HCT116 (cell line): Measurements from ENCODE around the gene TMEM132A.

Experiments
- CEBPB ChIP-seq: IDR thresholded peaks from 2 replicates; pipeline ENCODE4 v1.6.1; 2012; ENCODE audit warnings: low read depth
- EGR1 ChIP-seq: IDR thresholded peaks from 2 replicates; pipeline ENCODE4 v1.6.1; 2012; ENCODE audit warnings: low read depth
- JUND ChIP-seq: IDR thresholded peaks from 2 replicates; pipeline ENCODE4 v1.6.1; 2012
- POLR2A ChIP-seq: IDR thresholded peaks from 2 replicates; pipeline ENCODE4 v1.7.0; 2011; ENCODE audit warnings: borderline replicate concordance; ENCODE audit not compliant: insufficient read depth, insufficient read length; ENCODE audit errors: extremely low read depth
- POLR2AphosphoS5 ChIP-seq: IDR thresholded peaks from 2 replicates; pipeline ENCODE4 v1.6.1; 2011; ENCODE audit warnings: mild to moderate bottlenecking, low read depth, low read length, moderate library complexity
- RAD21 ChIP-seq: IDR thresholded peaks from 2 replicates; pipeline ENCODE4 v1.6.1; 2012; ENCODE audit warnings: low read depth, mild to moderate bottlenecking
- YY1 ChIP-seq: IDR thresholded peaks from 2 replicates; pipeline ENCODE4 v1.6.1; 2011; ENCODE audit warnings: low read length, low read depth, moderate library complexity, mild to moderate bottlenecking; ENCODE audit not compliant: insufficient replicate concordance; ENCODE audit errors: extremely low read depth
- ZNF274 ChIP-seq: fragments of 200-500 bp; sonication (Bioruptor generic); IDR thresholded peaks from 2 replicates; pipeline ENCODE4 v1.6.1; 2014; ENCODE audit warnings: mild to moderate bottlenecking, low read depth, low read length, inconsistent platforms
- TF ChIP-seq, protein P1 (sequence below), 3 experiments: fragments of 200-600 bp in 1 of 3; sonication (generic) in 1 of 3; IDR thresholded peaks in 2 of 3; conservative IDR thresholded peaks in 1 of 3; 2 replicates each; pipeline ENCODE4 v1.5.1; 2012 to 2017; ENCODE audit warnings: low read depth in 2 of 3, low read length in 2 of 3, antibody characterized with exemption in 1 of 3, borderline replicate concordance in 1 of 3, control low read depth in 1 of 3, mild to moderate bottlenecking in 1 of 3, mixed read lengths in 1 of 3, mixed run types in 1 of 3, moderate library complexity in 1 of 3; ENCODE audit not compliant: insufficient read depth in 1 of 3
- TF ChIP-seq, protein P2 (sequence below): IDR thresholded peaks from 2 replicates; pipeline ENCODE4 v1.6.1; 2012

DNA sequence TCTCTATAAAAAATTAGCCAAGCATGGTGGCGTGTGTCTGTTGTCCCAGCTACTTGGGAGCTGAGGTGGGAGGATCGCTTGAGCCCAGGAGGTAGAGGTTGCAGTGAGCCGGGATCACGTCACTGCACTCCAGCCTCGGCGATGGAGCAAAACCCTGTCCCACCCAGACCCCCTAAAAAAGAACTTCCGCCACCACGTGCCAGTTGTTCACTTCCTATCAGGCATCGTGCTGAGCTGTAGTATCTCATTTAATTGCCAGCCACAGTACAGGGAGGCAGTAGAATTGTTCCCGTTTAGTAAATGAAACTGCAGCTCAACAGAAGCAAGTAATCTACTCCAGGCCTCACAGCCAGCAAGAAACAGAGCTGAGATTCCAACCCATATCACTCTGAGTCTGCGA lies 3.0 kb upstream of the TMEM132A start:
- no peak for TF ChIP-seq CEBPB
- TF ChIP-seq RAD21, result no peak
- TF ChIP-seq, protein P1, sequence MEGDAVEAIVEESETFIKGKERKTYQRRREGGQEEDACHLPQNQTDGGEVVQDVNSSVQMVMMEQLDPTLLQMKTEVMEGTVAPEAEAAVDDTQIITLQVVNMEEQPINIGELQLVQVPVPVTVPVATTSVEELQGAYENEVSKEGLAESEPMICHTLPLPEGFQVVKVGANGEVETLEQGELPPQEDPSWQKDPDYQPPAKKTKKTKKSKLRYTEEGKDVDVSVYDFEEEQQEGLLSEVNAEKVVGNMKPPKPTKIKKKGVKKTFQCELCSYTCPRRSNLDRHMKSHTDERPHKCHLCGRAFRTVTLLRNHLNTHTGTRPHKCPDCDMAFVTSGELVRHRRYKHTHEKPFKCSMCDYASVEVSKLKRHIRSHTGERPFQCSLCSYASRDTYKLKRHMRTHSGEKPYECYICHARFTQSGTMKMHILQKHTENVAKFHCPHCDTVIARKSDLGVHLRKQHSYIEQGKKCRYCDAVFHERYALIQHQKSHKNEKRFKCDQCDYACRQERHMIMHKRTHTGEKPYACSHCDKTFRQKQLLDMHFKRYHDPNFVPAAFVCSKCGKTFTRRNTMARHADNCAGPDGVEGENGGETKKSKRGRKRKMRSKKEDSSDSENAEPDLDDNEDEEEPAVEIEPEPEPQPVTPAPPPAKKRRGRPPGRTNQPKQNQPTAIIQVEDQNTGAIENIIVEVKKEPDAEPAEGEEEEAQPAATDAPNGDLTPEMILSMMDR (IDR thresholded peaks at IDR 0.05 in 2 of 3, conservative IDR thresholded peaks at IDR 0.05 in 1 of 3; ENCODE audit: borderline replicate concordance in 1 of 3, insufficient read depth in 1 of 3, low read depth in 2 of 3, low read length in 2 of 3), result no peak
- no peak for TF ChIP-seq ZNF274
- no peak for TF ChIP-seq POLR2A
- TF ChIP-seq JUND, result no peak
- TF ChIP-seq POLR2AphosphoS5, result no peak
- TF ChIP-seq YY1, result no peak
- TF ChIP-seq, protein P2, sequence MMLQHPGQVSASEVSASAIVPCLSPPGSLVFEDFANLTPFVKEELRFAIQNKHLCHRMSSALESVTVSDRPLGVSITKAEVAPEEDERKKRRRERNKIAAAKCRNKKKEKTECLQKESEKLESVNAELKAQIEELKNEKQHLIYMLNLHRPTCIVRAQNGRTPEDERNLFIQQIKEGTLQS, result no peak
- no peak for TF ChIP-seq EGR1
